GM19324 (cell line): ENCODE measurements around the gene SGO2.
"Not testable (repeated sequence)": the region's sequence is repeated elsewhere in the genome, so short reads cannot be mapped to it uniquely, and the experiment has no call there.

ENCODE experiments used
- ATAC-seq: cut with Tn5 transposase; IDR thresholded peaks from one replicate; pipeline ENCODE4 v1.9.1; 2021; ENCODE audit warnings: mild to moderate bottlenecking, moderate library complexity; ENCODE audit not compliant: unreplicated experiment, low FRiP score

The SGO2 gene

DNA sequence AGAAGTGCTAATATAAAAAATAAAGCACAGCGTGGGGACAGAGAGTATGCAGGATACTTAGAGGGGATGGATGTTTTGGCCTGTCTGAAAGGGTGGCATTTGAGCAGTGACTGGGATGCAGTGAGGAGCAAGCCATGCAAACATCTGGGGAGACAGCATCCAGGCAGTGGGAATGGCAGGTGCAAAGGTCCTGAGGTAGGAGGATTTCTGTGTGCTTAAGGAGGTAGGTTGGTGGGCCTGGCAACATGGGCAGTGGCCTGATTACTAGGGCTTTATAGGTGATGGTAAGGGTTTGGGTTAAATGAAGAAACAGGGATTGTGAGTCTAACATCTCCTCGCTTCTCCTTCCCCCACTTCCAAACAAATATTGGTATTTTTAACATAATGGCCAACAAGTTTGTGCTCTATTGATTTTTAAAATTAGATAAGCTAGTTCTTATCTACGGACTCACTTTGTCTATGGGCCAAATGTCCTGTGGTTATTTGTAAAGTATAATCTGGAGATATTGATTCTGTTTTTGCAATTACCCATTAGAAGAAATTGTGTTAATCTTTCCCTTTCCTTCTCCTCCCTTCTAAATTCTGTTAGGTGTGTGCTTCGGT lies 62.2 kb downstream of the SGO2 start:
- no peak for ATAC-seq

DNA sequence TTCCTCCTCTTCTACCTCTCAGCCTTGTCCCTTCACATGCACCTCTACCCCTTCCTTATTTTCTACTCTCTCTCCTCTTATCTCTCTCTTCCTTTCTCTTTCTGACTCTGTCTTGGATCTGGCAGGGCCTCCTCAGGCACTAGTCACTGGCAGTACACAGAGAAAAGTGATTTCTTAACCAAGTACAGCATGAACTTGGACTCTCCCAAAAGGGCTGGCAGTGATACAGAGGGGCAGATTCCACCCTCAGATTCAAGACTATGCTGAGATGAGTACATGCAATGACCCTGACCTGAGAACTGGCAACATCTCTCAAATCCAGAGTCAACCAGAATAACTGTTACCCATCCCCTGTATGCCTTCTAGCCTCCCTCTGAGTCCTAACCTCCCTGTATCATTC lies 64.1 kb downstream of the SGO2 start:
- ATAC-seq, result no peak

DNA sequence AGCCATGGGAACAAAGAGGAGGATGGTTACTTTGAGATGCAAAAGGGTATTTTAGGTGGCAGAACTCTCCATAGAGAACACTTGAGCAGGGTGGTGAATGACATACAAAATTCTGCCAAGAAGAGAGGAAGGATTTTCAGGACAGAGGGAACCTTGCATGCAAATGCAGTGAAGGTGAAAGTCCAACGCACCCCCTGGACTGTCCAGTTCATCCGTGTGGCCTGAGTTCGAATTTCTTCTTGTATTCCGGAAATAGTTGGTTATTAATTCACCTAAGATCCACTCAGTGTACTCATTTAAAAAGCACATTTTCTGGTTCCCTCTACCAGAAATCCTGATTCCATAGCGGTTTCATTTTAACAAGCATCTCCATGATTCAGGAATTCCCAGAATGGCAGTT lies 65.3 kb downstream of the SGO2 start:
- ATAC-seq, result no peak

DNA sequence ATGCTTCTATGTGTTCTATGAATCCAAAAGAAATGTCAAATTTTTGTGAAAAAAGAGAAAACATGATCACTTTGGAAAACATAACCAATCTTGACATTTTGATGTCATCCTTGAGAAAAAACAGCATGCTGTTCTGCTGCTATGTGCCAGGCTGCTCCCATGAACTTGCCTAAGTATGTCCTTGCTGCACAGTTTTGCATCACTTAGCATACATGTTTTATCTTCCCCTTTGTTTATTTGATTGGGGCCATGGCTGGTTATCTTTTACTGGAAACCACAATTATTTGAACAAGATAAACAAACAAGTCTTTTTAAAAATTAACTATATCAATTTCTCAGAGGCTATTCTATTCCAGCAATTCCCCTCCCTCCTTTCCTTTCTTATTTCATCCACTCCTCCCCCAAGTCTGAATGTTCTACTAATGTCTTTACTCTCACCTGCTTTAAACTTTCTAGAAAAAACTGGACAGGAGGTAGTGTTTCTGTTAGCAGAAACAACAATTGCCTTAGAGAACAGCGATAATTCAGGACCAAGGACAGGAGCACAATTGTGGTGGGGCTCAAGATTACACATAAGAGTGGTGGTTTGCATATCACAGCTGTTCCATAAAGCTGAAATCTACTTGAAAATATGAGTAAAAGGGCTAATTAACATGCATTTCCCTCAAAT lies 66.5 kb downstream of the SGO2 start:
- ATAC-seq, result no peak

DNA sequence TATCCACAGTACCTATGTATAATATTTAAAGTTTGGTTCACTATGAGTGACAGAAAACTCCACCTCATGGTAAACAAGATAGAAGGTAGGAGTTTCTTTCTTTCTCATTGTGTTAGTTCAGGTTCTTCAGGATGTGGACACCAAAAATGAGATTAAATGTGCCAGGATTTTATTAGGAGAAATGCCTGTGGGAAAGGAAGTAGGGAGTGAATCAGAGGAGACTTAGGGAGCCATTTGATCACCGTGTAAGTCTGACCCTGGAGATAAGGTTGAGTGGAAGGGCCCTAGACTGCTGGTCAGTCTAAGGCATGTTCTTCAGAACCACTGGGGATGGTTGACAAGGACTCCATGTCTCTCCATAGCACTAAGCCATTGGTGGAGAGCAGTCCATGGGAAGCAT lies 67.9 kb downstream of the SGO2 start:
- no peak for ATAC-seq

DNA sequence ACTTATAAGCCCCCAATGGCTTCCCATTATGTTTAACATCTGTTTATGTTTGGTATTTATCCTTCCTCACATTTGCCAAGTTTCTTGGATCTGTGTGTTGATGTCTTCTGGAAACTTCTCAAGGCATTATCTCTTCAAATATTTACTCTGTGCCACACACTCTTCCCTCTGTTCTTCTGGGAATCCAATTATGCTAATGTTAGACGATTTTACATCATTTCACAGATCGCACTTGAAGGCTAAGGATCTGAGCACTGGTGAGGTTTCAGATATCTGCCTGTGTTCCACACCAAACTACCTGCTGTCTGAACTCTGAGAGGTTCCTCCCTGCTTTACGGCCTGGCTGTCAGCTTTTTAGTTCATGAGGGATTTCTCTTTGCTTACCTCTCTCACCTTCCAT lies 69.9 kb downstream of the SGO2 start:
- ATAC-seq, result no peak

DNA sequence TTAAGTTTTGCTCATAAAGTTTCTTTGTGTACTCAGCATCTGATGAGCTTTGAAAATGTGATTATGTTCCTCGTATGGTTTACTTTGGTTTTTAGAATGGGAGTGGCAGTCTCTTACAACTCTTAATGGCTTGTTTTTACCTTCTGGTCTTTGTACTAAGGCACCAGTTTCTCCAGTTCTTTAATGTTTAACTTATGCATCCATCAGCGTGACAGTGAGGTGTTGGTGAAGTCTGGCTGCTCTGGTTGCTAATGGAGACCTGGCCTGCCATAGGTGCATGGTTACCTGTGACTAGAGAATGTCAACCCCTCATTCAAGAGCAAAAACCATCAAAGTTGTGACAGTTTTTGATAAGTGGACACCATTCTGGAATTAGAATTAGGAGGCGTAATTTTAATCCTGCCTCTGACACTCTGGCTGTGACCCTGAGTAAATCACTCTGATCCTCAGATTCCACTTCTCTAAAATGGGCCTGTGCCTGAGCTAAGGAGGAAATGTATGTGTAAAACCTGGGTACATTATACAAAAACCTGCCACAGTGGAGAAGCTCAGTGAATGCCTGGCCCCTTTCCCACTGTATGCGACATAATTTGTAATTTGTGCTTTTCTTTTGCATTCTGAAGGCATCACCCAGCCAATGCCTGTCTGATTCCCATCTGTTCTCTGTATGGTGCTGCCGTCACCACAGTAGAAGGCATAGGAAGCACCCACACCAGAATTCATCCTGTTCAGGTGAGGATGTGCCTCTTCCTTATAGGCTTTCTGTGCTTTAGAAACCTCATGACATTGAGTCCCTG lies 71.0 kb downstream of the SGO2 start:
- ATAC-seq, result no peak

DNA sequence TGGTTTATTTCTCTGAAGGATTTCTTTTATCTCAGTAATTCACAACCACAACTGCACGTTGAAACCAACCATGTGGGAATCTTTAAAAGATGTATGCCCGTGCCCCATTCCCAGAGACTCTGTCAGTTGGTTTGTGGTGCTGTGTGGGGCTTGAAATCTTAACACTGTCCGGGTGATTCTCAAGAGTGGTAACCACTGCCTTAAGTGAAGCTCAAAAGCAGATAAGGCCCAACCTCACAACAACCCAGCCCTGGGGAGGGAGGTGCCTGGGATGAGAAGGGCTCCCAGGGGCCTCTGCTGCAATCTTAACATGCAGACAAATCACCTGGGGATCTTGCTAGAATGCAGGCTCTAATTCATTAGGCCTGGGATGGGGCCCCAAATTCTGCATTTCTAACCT lies 73.2 kb downstream of the SGO2 start:
- ATAC-seq, result no peak

DNA sequence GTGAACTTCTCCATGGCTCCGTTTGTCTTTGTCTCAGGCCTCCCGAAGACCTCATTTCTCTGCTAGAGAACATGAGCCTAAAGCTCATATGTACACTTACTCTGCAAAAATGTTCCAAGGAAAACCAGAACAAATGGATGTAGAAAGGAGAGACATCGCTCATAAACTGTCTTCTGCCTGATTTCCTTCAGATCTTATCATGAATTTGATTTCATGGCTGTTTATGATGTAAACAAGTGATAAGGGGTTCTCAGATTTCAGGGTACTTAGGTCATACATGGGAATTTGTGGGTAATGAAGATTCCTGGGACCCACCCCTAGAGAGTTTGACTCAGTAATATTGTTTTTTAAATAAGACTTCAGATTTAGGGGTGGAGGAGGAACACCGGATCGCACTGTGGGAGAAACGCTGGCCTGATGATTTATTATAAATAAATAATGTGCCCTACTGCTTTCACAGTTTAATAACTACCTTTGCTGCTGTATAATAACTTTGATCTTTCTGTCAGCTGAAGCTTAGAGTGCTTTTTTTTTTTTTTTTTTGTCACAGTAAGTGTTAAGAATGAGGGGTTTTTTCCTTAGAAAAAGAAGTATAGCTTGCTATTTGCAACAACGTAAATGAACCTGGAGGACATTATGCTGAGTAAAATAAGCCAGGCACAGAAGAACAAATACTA lies 74.7 kb downstream of the SGO2 start:
- ATAC-seq, result no peak

DNA sequence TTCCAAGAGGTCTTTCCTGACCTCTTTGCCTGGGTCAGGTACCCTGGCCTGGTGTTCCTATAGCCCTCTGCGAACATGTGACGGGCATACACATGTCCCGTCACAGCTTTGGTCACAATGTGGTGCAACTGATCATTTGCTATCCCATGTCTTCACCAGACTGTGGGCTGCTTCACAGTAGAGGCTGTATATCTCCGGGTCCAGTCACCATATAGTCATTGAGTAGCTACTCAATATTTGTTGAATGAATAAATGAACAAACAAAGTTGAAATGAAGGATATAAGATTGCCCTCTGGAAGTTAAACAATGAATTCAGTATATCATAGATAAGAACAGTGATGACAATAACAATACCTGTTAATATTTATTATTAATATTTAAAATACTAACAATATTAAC lies 76.6 kb downstream of the SGO2 start:
- no peak for ATAC-seq

DNA sequence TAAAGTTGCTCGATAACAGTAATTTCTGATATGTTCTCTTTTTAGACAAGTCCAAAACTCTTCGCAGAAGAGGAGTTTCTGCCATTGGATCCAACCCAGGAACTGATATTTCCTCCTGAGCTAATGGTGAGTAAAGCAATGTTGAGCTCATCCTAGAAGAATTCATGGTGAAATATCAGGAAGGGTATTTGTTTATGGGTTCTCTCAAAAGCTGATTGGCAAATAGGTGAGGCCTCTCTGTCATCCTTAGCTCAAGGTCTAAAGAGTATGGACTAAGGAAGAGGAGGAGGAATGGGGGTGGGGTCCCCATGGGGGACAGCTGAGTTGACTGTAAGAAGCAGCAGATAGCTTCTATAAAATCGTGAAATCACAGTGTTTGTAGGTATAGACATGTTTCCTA lies 78.0 kb downstream of the SGO2 start:
- no peak for ATAC-seq

DNA sequence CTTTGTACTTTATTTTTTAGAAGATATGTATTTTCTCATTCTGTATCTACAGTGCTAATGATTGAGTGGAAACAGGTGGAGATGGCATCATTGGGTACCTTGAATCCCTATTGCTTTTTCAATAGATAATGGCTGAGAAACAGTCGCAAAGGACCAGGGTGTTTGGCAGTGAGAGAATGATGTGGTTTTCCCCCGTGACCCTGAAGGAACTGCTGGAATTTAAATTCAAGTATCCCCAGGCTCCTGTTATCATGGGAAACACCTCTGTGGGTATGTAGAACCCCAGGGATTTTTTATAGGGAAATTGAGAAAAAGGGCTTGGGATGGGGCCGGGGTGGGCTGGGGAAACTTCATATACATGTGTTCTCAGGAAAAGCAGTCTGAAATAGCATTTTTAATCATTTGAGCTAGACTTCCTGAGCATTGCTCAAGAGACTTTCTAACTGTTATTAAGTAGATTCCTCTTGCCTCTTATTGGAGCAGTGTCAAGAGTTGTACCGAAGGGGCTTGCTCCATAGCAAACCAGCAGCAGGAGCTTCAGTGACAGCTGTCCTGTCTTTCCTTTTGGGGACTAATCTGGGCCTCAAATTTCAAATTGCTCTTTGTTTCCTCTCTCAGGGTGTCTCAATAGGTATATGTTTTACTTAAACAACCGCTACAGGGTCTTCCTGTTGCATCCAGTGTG lies 78.7 kb downstream of the SGO2 start:
- ATAC-seq, result no peak

DNA sequence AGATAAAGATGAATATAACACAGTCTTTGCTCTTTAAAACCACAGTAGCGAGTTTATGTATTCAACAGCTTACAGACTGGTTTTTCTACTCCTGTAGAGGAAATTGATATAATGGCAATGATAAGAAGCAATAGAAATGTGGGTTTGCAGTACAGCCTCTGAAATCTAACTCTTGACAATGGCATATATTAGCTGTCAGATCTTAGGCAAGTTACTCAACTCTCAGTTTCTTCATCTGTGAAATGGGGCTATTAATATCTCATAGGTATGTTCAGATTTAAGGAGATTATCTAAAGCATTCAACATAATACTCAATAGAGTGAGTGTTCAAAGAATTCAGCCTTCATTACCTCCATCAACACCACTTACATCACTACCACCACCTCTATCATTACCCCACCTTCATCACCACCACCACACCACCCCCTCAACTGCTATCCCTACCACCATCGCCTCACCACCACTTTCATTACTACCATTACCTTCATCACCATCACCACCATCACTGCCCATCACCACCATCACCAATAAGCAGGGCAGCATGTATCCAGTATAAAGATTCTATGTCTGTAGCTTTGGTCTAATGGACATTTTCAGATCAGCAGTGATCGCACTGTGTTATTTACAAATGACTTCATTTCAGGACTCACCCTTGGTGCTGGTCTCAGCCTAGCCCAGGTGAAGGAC lies 82.5 kb downstream of the SGO2 start:
- no peak for ATAC-seq

DNA sequence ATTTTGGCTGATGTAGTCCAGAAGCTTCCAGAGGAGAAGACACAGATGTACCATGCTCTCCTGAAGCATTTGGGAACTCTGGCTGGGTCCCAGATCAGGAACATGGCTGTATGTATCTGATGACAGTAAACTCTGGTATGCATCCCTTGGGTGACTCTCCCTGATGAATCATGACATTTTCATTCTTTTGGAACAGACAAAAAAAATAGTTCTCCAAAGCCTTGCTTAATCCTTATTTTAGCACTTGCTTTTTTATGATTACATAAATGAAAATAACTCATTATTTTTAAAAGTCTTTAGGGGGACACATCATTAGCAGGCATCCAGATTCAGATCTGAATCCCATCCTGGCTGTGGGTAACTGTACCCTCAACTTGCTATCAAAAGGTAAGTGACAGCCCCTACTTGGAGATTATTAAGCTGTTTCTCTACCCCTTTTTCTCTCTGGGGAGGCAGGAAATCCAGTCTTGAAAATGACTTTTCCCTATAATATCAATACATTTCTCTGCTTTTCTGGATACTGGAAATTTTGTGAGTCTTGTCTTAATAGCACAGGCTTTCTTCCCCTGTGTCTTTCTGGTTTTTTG lies 83.1 kb downstream of the SGO2 start:
- ATAC-seq, result no peak

DNA sequence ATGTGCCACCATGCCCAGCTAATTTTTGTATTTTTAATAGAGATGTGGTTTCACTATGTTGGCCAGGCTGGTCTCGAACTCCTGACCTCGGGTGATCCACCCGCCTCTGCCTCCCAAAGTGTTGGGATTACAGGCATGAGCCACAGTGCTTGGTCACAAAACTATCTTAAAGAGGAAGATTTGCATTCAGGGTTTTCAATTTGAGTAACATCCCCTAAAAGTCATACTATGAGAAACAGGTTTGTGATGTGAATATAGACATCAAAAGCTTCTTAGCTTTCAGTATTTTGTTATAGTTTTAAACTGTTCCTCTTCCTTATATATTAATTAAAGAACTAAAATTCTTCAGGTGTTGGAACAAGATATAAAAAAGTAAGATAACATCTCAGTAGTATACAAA lies 84.2 kb downstream of the SGO2 start:
- ATAC-seq, result not testable (repeated sequence)

DNA sequence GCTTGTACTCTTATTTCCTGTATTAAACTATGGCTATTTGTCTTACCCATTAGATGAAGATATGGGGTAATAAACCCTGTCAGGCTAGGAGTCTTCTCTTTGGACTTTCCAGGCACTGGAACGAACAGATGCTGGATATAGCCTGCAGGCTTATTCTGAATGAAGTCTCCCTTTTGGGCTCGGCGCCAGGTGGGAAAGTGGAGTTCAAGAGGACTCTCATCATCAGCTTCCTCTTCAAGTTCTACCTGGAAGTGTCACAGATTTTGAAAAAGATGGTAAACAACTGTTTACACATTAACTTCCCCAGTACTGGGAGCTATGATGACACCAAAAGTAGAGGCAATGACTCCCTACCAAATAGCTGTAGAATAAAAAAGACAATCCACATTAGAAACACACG lies 87.7 kb downstream of the SGO2 start:
- ATAC-seq, result no peak

DNA sequence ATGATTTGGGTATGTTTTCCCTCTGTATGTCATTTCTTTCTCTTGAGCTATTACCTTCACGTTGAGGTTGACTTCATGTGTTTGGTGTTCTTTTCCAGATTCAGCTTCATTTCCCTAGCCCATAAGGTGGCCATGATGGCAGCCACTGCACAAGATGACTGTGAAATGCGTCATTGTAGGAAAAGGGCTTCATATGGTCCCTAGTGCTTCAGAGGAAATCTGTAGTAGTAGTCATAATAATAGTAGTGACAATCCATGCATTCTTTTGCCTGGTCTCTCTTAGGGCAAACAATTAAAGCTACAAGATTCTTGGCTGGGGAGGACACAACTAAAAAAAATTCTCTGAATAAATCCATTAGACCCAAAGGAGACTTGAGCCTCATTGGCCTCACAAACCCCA lies 88.2 kb downstream of the SGO2 start:
- no peak for ATAC-seq

DNA sequence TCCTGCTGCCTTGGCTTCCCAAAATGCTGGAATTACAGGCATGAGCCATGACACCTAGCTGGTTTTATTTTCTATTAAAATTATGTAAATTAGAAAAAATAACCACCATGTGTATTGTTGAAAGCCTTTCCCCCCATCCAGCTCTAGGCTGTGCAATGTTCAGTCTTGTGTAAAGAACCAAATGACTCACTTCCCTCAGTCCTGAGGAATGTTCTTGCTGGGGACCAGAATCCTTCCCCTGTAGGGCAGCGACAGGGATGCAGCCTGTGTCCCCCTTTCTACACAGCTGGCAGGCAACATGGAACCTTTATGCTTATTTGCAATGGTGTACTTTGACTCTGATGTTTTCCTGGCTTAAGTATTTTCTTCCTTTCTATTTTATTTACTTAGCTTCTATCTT lies 89.2 kb downstream of the SGO2 start:
- ATAC-seq, result no peak

DNA sequence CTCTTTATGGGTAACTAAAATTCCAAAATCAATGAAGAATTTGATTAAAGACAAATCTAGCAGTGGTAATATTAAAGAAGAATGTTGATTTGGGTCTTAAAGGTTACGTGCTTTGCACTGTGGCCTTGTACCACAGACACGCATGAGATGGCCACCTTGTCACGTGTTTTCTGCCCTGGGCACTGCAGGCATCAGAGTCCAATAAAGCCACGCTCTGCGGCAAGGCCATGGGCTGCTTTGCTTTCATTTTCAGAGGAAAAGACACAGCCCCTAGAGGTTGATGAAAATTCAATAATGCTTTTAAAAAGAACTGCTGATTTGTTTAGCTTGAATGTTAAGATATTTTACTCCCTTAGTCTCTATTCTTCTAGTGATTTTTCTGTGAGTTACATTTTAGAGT lies 90.2 kb downstream of the SGO2 start:
- no peak for ATAC-seq

DNA sequence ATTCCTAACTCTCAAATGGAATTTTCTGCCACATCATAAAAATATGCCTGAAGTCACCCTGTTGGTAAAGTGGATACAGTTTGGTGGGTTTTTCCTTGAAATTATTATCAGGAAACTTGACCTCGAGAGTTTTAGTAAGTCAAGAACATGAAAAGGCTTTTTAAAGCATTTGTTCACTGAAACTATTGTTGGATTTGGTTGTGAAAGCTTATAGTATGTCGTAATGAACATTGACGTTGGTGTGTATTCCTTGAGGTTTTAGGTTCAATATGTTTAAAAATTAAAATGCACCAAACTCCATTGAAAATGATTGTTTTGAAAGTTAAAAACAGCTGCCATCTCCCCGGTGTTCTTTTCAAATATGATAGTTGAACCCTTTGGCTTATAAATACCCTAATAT lies 90.6 kb downstream of the SGO2 start:
- ATAC-seq, result no peak
